Neural cell (in vitro differentiated cells): ENCODE data around the gene C14orf132. TPM values are rescaled to one million over a fixed set of nuclear protein-coding genes. Genes with fewer than 3 reads are reported as not detected.

Experiments used
- H2AFZ ChIP-seq: fragments of 200-600, 300-800 bp; sonication (generic), shearing (Covaris generic); 2 replicates; pipeline ENCODE4 v1.6.0; 2014; ENCODE audit warnings: low read depth, mild to moderate bottlenecking, antibody characterized with exemption, low read length, moderate library complexity
- H3F3A ChIP-seq: fragments of 200-600 bp; shearing (Covaris generic); 2 replicates; pipeline ENCODE4 v1.6.1; 2016; ENCODE audit warnings: mild to moderate bottlenecking, moderate library complexity, mixed read lengths, antibody characterized with exemption, low read length; ENCODE audit not compliant: insufficient read depth, poor library complexity, severe bottlenecking
- H3K27ac ChIP-seq: fragments of 200-600, 300-800 bp; sonication (generic), shearing (Covaris generic); 2 replicates; pipeline ENCODE4 v1.5.1; 2014; ENCODE audit warnings: mild to moderate bottlenecking, low read length, moderate library complexity
- H3K27me3 ChIP-seq: fragments of 300-800, 200-600 bp; sonication (generic), shearing (Covaris generic); 2 replicates; pipeline ENCODE4 v1.6.0; 2014; ENCODE audit warnings: mild to moderate bottlenecking, low read depth, low read length, moderate library complexity; ENCODE audit not compliant: insufficient read depth
- H3K36me3 ChIP-seq: fragments of 300-800, 200-600 bp; sonication (generic), shearing (Covaris generic); 2 replicates; pipeline ENCODE4 v1.5.1; 2014; ENCODE audit warnings: mild to moderate bottlenecking, antibody characterized with exemption, low read length, moderate library complexity; ENCODE audit not compliant: insufficient read depth
- H3K4me2 ChIP-seq: fragments of 300-800, 200-600 bp; sonication (generic), shearing (Covaris generic); 2 replicates; pipeline ENCODE4 v1.6.0; 2014; ENCODE audit warnings: mild to moderate bottlenecking, low read length
- H3K4me3 ChIP-seq: fragments of 300-800, 200-600 bp; sonication (generic), shearing (Covaris generic); 2 replicates; pipeline ENCODE4 v1.5.1; 2014; ENCODE audit warnings: mild to moderate bottlenecking, low read length, moderate library complexity
- H3K79me2 ChIP-seq: fragments of 200-600 bp; shearing (Covaris generic); replicated peaks from 2 replicates; pipeline ENCODE4 v1.6.0; 2014; ENCODE audit warnings: mild to moderate bottlenecking, low read length, moderate library complexity; ENCODE audit not compliant: insufficient read depth
- H3K9ac ChIP-seq: fragments of 300-800, 200-600 bp; sonication (generic), shearing (Covaris generic); 2 replicates; pipeline ENCODE4 v1.6.1; 2016; ENCODE audit warnings: mild to moderate bottlenecking, low read length, mixed read lengths
- H3K9me2 ChIP-seq: fragments of 200-600 bp; shearing (Covaris generic); 2 replicates; pipeline ENCODE4 v1.6.1; 2016; ENCODE audit warnings: mild to moderate bottlenecking, low read length, mixed read lengths; ENCODE audit not compliant: insufficient read depth
- H3K9me3 ChIP-seq: fragments of 200-600, 300-800 bp; sonication (generic), shearing (Covaris generic); 2 replicates; pipeline ENCODE4 v1.6.1; 2016; ENCODE audit warnings: mild to moderate bottlenecking, mixed run types, low read length, moderate library complexity, mixed read lengths
- H4K20me1 ChIP-seq: fragments of 200-600 bp; shearing (Covaris generic); 2 replicates; pipeline ENCODE4 v1.6.1; 2016; ENCODE audit warnings: mild to moderate bottlenecking, mixed run types; ENCODE audit not compliant: insufficient read depth
- CTCF ChIP-seq: fragments of 450-650 bp; IDR thresholded peaks from 2 replicates; pipeline ENCODE4 v1.5.1; 2014; ENCODE audit warnings: antibody characterized with exemption, mild to moderate bottlenecking, moderate library complexity; ENCODE audit not compliant: poor library complexity, severe bottlenecking
- EP300 ChIP-seq: fragments of 450-650 bp; conservative IDR thresholded peaks from 2 replicates; pipeline ENCODE4 v1.6.1; 2014; ENCODE audit warnings: antibody characterized with exemption, mild to moderate bottlenecking, moderate library complexity; ENCODE audit not compliant: poor library complexity, severe bottlenecking
- EZH2 ChIP-seq: fragments of 200-600, 300-800 bp; shearing (Covaris generic), sonication (generic); IDR thresholded peaks from 2 replicates; pipeline ENCODE4 v1.6.1; 2014; ENCODE audit warnings: antibody characterized with exemption, low read length, borderline replicate concordance, mild to moderate bottlenecking; ENCODE audit not compliant: insufficient read depth, poor library complexity, severe bottlenecking
- MXI1 ChIP-seq: fragments of 450-650 bp; conservative IDR thresholded peaks from 2 replicates; pipeline ENCODE4 v1.6.1; 2014; ENCODE audit warnings: antibody characterized with exemption, mild to moderate bottlenecking; ENCODE audit not compliant: poor library complexity, severe bottlenecking
- POLR2AphosphoS5 ChIP-seq: IDR thresholded peaks from 2 replicates; pipeline ENCODE4 v1.6.1; 2012
- RAD21 ChIP-seq: fragments of 450-650 bp; conservative IDR thresholded peaks from 2 replicates; pipeline ENCODE4 v1.6.1; 2014; ENCODE audit warnings: antibody characterized with exemption, mild to moderate bottlenecking, moderate library complexity
- REST ChIP-seq: IDR thresholded peaks from 2 replicates; pipeline ENCODE4 v1.6.1; 2012; ENCODE audit warnings: borderline replicate concordance
- SMC3 ChIP-seq: fragments of 450-650 bp; conservative IDR thresholded peaks from 2 replicates; pipeline ENCODE4 v1.6.1; 2014; ENCODE audit warnings: antibody characterized with exemption, mild to moderate bottlenecking, moderate library complexity; ENCODE audit not compliant: poor library complexity
- TAF1 ChIP-seq: IDR thresholded peaks from 2 replicates; pipeline ENCODE4 v1.6.1; 2012; ENCODE audit warnings: low read depth
- polyA plus RNA-seq: library from polyadenylated mRNA; depleted of rRNA; stranded (reverse); fragments of >200 nt; gene quantifications from 2 replicates; pipeline ENCODE4 v1.2.3, GENCODE V29; 2014

The C14orf132 gene
- polyA plus RNA-seq, 1 donor from 2014 or later = 50.1 TPM

- H3K4me2 ChIP-seq = no peak overlapping the region
- no peaks in the 10 kb centered on the region for H3K36me3 ChIP-seq
- no peaks in the 10 kb centered on the region for H4K20me1 ChIP-seq
- no peak overlapping the region for H3K27ac ChIP-seq
- no peaks in the 10 kb centered on the region for H3K9me3 ChIP-seq
- TF ChIP-seq POLR2AphosphoS5 = no peak
- TF ChIP-seq RAD21 = no peak
- no peaks in the 10 kb centered on the region for H3K27me3 ChIP-seq
- no peak overlapping the region for H2AFZ ChIP-seq
- H3K9ac ChIP-seq = no peak overlapping the region
- no peaks in the 10 kb centered on the region for H3F3A ChIP-seq
- H3K4me3 ChIP-seq = no peak overlapping the region
- H3K9me2 ChIP-seq = no peaks in the 10 kb centered on the region
- H3K79me2 ChIP-seq = peaks cover 5% of the 10 kb centered on the region
Observed at GRCh38 chr14:96086032-96086431, 46.9 kb downstream of the C14orf132 start.

GRCh38 chr14:96086574-96087077 is 47.5 kb downstream of the C14orf132 start:
- H3K4me3 ChIP-seq = no peak overlapping the region
- H3K79me2 ChIP-seq = no peaks in the 10 kb centered on the region
- H3K9me3 ChIP-seq = no peaks in the 10 kb centered on the region
- H3K36me3 ChIP-seq = no peaks in the 10 kb centered on the region
- TF ChIP-seq EZH2 (no peak), EP300 (no peak), RAD21 (no peak), SMC3 (no peak), REST (no peak), TAF1 (no peak), CTCF (no peak), POLR2AphosphoS5 (no peak), MXI1 (no peak)
- no peak overlapping the region for H3K4me2 ChIP-seq
- H3K9me2 ChIP-seq = no peaks in the 10 kb centered on the region
- H3K9ac ChIP-seq = no peak overlapping the region
- no peaks in the 10 kb centered on the region for H3K27me3 ChIP-seq
- no peak overlapping the region for H2AFZ ChIP-seq
- no peaks in the 10 kb centered on the region for H4K20me1 ChIP-seq
- no peak overlapping the region for H3K27ac ChIP-seq
- no peaks in the 10 kb centered on the region for H3F3A ChIP-seq

DNA sequence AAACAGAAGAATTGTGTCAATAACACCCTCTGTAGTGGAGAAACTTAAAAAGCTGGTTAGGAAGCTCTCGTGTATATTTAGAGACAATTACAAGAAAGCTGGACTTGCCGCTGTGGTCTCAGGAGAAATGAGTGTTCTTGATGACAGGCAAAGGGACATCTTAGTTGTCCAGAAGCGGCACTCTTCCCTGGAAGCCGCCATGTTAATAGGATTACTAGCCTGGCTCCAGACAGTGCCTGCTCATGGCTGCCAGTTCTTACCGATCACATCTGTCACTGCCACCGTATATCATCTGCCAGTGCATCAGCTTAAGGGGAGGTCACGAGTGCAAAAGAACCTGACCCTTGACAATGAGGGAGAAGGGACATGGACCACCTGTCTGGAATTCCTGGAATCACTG is 48.9 kb downstream of the C14orf132 start:
- Histone ChIP-seq H4K20me1 (no peaks in the 10 kb centered on the region), H3K9me2 (no peaks in the 10 kb centered on the region), H3K36me3 (no peaks in the 10 kb centered on the region), H2AFZ (no peak overlapping the region), H3K9me3 (no peaks in the 10 kb centered on the region), H3K27ac (no peak overlapping the region), H3K79me2 (no peaks in the 10 kb centered on the region), H3F3A (no peaks in the 10 kb centered on the region), H3K4me2 (no peak overlapping the region), H3K9ac (no peak overlapping the region), H3K27me3 (no peaks in the 10 kb centered on the region), H3K4me3 (no peak overlapping the region)
- TF ChIP-seq SMC3 = no peak
- TF ChIP-seq RAD21 = no peak
- TF ChIP-seq MXI1 = no peak
- TF ChIP-seq TAF1 = no peak
- TF ChIP-seq EZH2 = no peak
- no peak for TF ChIP-seq CTCF
- TF ChIP-seq POLR2AphosphoS5 = no peak
